Measurements from ENCODE around the gene C12orf76.
"Not testable (repeated sequence)": the region's sequence is repeated elsewhere in the genome, so short reads cannot be mapped to it uniquely, and the experiment has no call there.

C12orf76 gene

DNA sequence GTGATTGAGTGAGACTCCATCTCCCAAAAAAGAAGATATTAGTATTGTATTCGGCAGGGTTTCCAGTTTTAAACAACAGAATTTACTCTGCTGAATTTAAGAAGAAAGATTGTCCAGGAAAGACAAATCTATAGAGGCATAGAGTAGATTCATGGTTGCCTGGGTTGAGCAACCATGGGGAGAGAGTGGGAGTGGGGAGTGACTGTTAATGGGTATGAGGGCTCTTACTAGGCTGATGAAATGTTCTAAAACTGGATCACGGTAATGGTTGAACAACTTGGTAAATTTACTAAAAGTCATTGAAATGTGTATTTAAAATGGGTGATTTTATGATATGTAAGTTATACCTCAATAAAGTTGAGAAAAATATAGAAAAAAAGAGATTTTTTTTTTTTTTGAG, 13.9 kb upstream of the C12orf76 start:
- no peak for DNase-seq (ENCODE audit: low spot score)

DNA sequence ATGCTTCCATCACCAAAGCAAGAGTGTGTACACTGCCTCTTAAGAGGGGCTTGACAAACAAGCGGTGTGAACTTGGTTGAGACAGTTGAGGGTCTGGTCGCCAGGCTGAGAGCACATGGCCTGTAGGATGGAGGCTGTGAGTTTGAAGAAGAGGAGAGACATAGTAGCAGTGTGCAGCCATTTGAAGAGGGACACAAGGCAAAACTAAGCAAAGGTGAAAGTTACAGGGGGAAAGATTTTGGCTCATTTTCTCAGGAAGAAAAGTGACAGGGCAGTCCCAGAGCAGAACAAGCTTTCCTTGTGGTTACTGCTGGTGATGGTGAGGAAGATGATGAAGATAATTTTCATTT, 11.3 kb upstream of the C12orf76 start:
- no peak for DNase-seq (ENCODE audit: low spot score)

DNA sequence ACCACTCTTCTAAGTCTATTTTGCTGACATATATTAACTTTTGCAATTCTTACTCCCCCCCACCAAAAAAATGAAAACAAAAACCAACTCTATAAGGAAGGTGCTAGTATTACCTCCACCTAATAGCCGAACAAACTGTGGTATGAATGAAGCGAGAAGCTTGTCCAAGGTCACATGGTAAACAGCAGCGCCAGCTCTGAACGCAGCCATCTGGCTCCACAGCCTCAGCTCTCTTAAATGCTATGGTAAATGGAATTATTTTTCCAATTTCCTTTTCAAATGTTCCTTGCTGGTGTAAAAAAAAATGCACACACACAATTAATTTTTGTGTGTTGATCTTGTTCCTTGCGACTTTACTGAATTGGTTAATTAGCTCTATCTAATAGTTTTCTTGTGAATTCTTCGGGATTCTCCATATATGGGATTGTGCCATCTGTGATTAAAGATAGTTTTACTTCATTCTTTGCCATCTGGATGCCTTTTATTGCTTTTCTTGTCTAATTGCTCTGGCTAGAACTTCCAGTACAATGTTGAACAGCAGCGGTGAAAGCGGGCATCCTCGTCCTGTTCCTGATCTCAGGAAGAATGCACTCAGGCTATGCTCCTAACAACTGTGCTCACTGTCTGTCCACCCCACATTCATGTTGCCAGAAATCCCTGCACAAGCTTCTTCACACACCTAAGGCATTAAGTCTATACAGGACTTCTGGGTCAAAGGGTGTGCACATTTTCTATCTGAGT, 10.7 kb upstream of the C12orf76 start:
- no peak for DNase-seq (ENCODE audit: low spot score)

DNA sequence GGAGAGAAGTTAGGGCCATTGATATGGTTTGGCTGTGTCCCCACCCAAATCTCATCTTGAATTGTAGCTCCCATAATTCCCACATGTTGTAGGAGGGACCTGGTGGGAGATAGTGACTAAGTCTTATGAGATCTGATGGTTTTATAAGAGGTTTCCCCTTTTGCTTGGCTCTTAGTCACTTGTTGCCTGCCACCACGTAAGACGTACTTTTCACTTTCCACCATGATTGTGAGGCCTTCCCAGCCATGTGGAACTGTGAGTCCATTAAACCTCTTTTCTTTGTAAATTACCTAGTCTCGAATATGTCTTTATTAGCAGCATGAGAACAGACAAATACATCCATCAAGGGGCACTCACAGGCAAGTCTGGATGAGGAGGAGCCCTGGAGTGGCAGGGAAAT, 8.3 kb upstream of the C12orf76 start:
- not testable (repeated sequence) for DNase-seq (ENCODE audit: low spot score)

DNA sequence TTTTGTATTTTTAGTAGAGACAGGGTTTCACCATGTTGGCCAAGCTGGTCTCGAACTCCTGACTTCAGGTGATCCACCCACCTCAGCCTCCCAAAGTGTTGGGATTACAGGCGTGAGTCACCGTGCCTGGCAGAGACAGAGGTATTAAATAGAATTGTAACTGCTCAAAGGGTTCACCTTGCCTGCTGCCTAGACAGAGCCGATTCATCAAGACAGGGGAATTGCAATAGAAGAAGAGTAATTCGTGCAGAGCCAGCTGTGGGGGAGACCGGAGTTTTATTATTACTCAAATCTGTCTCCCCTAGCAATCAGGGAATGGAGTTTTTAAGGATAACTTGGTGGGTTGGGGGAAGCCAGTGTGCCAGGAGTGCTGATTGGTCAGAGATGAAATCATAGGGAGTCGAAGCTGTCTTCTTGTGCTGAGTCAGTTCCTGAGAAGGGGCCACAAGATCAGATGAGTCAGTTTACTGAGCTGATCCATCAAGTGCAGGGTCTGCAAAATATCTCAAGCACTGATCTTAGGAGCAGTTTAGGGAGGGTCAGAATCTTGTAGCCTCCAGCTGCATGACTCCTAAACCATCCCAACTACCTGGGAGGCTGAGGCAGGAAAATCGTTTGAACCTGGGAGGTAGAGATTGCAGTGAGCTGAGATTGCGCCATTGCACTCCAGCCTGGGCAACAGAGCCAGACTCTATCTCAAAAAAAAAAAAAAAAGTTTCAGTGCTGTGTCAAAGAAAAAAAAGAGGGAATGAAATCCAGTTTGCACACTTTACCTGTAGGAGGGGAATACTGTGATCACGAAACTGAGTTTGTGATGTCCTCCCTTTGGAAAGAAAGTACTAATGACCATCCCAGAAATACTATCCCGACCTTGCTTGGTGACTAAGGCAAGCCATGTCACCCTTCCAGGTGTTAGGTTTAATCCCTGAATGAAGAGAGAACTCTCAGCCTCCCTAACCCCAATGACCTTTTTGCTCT, 7.3 kb upstream of the C12orf76 start:
- DNase-seq (ENCODE audit: low spot score), result not testable (repeated sequence)

DNA sequence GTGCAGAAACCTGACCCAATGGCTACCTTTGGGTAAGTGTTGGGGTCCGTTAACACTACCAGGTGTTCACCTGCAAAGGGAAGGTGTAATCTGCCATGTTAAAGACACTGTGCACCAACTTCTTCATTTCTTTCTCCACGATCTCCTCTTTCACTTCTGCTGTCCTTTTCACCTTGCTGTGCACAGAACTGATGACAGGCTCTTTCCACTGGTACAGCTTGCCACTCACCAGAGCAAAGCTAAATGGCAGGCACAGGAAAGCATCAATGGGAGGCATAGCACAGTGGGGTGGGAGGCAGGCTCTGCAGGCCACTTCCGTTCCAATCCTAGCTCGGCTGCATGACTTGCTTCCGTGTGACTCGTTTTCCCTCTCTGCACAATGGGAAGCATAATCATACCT, 2.6 kb upstream of the C12orf76 start:
- no peak for DNase-seq (ENCODE audit: low spot score)

DNA sequence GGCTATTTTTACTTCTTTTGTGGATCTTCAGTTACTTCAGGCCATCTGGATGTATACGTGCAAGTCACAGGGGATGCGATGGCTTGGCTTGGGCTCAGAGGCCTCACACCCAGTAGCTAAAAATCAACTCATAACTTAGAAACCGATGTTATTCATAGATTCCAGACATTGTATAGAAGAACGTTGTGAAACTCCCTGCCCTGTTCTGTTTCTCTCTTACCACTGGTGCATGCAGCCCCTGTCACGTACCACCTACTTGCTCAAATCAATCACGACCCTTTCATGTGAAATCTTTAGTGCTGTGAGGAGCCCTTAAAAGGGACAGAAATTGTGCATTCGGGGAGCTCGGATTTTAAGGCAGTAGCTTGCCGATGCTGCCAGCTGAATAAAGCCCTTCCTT, 1.3 kb upstream of the C12orf76 start:
- not testable (repeated sequence) for DNase-seq (ENCODE audit: low spot score)

DNA sequence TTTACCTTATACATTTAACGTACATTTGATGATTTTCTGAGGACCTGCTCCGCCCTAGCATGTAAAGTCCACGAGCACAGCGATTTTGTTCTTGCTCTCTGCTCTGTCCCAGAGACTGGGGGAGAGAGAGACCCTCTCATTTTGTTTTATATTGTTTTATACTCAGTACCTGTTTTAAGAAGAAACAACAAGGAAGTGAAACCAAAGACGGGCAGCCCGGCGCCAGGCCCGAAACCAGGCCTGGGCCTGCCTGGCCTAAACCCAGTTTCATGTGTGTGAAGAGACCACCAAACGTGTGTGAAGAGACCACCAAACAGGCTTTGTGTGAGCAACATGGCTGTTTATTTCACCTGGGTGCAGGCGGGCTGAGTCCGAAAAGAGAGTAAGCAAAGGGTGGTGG, 712 bp upstream of the C12orf76 start:
- DNase-seq (ENCODE audit: low spot score), result not testable (repeated sequence)

DNA sequence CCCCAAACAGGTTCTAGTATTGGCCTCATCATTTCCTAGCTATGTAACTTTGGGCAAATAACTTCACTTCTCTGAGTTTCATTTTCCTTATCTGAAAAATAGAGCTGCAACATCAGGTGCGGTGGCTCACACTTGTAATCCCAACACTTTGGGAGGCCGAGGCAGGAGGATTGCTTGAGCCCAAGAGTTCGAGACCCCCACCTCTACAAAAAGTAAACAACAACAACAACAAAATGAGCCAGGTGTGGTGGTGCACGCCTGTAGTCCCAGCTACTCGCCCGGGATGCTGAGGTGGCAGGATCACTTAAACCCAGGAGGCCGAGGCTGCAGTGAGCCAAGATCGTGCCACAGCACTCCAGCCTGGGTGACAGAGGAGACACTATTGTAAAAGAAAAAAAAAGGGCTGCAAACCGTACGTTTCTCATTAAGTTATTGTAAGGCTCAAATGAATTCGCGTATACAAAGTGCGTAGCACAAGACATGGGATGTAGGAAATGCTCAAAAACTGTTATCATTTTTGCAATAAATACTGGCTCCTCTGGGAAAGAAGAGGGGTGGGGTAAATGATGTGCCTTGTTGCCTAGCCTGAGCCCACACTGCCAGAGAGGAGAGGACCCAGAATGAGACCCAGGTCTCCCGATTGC, 903 bp downstream of the C12orf76 start:
- no peak for DNase-seq (ENCODE audit: low spot score)

DNA sequence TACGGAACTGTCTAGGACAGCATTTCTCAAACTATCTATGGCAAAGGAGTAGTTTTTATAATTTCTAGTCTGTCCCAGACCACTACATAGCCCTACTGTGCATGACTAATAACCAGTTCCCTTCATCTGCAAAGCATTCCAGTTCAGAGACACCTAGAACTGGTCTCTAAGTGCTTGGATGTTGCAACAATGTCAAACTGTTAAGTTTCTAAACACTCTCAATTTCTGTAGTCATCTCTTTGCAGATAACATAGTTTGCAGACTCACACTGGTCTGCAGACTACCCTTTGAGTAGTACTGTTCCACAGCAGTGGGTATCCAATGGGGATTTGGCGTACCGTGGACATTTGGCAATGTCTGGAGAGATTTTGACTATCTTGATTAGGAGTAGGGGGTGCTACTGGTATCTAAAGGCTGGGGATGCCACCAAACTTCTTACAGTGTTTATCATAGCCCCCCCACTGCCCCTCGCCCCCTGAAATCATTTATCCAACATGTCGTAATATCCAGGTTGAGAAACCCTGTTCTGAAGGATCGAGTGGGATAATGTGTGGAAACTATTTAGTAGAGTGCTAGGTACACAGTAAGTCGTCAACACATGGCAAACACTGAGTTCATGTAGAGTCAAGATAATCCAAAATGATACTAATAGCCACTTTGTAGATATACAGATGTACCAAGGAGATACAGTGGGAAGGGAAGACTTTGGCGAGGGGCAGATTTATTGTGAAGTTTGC, 1.7 kb downstream of the C12orf76 start:
- no peak for DNase-seq (ENCODE audit: low spot score)

DNA sequence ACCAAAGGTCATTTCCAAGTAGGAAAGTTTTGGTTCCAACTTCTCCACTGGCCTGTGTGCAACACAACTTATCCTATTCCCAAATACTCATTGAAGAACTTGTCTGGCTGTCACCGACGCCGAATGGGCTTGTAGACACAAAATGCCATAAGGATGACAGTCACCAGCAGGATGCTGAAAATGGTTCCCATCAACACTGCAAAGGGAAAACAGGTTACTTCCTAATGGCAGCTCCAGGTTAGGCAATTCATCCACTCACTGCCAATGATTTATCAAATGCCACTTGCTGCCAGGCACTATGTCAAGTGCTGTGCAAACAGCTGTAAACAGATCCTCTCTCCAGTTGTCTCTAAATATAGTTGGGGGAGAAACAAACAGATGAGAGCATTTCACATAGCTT, 6.1 kb downstream of the C12orf76 start:
- no peak for DNase-seq (ENCODE audit: low spot score)

DNA sequence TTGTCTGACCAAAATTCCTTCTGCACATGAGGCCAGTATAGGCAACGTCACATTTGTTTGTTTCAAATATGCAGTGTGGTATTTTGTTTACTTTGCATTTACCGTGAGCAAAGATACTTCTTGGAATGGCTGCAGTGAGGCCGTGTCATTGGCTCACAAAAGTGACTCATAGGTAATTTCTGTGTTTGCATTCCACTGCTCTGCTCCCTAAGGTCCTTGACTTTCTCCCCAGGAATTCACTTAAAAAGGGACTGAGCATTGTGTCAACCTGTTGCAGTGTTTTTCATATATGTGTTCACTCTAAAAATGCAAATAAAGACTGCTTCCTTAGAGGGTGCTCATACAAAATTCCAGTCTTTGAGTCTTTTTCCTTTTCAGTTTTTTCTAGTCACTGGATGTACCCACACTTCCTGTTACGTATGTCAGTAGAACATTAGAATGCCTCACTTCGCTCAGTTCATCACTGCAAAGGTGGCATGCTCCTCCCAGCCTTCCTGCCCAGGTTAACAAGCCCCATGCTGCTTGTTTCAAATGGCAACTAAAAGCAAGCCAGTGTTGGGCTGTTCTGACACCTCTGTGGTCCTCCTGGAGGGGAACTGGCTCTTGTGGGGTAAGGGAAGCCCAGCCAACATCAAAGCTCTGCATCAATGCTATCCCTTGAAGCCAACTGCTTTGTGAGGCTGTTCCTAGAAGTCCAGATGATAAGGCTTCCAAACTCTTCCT, 9.1 kb downstream of the C12orf76 start:
- DNase-seq (ENCODE audit: low spot score), result peak; percentile 20

DNA sequence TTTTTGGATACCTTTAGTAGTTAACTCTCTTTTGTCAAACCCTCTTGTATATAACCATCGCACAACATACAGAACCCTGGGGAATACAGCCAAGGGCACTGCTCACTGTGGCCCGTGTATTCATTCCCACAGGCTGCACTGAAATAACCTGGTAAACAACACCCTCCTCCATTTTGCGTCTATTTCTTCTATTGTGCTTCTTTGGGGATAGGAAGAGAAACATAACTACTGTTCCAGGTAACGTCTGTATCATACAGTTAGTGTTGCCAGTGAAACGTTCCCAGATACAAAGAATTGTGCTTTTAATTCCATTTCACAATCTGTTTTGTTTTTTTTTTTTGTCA, 9.6 kb downstream of the C12orf76 start:
- no peak for DNase-seq (ENCODE audit: low spot score)

DNA sequence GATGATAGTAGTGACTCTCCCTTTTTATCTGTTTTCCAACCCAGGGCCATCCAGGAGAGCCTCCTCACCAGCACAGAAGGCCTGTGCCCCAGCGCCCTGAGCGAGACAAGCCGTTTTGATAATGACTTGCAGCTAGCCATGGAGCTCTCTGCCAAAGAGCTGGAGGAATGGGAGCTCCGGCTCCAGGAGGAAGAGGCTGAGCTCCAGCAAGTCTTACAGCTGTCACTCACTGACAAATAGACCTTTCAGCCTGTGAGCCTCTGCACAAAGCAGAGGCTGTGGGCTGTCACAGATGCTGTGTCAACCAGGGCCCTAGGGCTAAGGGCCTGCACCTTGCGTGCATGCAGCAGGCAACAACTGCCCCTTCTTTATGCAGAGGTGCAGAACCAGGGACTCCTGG, 11.0 kb downstream of the C12orf76 start:
- DNase-seq (ENCODE audit: low spot score), result no peak

DNA sequence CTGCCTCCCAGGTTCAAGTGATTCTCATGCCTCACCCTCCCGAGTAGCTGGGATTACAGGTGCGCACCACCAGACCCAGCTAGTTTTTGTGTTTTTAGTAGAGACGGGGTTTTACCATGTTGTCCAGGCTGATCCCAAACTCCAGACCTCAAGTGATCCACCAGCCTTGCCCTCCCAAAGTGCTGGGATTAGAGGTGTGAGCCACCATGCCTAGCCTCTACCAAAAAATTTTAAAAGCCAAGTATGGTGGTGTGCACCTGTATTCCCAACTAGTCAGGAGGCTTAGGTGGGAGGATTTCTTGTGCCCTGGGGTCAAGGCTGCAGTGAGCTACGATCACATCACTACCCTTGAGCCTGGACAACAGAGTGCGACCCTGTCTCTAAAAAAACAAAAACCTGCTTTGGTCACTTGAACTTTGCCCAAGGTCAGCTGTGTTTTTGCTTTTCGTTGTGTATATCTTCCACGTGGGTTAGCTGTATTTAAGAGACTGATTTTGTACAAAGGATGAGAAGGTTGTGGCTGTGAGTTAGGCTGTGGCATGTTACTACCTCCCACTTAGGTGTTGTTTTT, 12.7 kb downstream of the C12orf76 start:
- no peak for DNase-seq (ENCODE audit: low spot score)

DNA sequence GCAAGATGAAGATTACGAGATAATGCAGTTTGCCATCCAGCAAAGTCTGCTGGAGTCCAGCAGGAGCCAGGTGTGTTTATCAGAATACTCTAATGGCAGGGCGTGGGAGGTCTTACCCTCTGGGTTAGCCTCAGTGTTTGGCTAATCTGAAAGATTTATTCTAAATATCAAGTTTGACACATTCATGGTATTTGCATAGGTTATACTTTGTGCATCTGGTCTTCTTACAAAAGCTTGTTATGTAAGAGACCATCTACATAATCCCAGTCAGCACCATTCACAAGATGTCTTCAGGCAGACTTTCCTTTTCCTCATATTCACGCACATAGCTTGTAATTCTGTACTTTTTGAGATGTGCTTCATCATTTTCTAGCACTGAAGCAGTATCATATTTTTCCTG, 14.4 kb downstream of the C12orf76 start:
- DNase-seq (ENCODE audit: low spot score), result no peak

DNA sequence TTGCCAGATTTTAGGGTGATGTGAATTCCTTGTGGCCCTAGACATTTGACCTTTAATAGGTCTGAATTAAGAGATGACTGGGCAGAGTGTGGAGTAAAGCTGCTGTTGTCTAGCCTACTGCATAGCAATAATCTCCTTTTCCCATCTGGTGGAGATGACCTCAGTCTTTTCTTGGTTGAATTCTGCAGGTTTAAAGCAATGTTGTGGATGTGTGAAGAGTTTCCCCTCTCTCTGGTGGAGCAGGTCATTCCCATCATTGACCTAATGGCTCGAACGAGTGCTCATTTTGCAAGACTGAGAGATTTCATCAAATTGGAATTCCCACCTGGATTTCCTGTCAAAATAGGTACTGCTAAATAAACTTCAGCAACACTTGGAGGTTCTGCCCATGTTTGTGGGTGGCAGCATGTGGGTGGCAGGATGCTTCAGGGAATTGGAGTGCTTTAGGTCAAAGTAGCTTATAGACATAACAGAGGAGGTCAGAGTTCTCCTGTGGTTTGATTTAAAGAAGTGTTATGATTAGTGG, 19.0 kb downstream of the C12orf76 start:
- no peak for DNase-seq (ENCODE audit: low spot score)

DNA sequence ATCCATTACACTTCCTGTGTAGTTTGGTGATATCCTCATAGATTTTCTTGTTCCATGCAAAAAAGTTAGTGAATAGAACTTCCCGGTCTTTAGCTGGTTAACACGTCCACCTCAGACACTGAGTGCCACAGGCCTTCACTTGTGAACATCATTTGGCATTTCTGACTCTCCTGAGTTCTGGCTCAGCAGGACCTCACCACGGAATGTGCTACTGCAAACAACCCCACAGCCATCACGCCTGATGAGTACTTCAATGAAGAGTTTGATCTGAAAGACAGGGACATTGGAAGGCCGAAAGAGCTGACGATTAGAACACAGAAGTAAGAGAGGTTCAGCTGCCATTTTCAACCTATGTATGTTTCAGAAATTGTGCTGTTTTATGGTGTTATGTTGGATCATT, 20.0 kb downstream of the C12orf76 start:
- DNase-seq (ENCODE audit: low spot score), result no peak

DNA sequence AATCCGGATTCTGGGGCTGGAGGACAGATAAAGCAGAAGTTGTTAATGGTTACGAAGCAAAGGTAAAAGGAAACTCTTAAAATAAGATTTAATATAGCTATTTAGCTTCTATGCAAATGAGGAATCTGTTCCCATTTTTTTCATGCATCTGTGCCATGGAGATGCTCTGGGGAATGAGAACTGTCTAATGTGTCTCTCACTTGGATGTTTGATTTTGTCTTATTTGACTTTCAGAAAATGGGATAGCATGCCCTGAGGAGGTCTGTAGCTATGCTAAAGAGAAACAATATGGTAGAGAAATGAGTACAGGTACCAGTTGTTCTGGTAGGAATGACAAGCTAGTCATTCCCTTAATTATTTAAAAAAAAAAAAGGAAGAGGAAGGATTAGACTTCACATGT, 24.3 kb downstream of the C12orf76 start:
- DNase-seq (ENCODE audit: low spot score), result no peak

DNA sequence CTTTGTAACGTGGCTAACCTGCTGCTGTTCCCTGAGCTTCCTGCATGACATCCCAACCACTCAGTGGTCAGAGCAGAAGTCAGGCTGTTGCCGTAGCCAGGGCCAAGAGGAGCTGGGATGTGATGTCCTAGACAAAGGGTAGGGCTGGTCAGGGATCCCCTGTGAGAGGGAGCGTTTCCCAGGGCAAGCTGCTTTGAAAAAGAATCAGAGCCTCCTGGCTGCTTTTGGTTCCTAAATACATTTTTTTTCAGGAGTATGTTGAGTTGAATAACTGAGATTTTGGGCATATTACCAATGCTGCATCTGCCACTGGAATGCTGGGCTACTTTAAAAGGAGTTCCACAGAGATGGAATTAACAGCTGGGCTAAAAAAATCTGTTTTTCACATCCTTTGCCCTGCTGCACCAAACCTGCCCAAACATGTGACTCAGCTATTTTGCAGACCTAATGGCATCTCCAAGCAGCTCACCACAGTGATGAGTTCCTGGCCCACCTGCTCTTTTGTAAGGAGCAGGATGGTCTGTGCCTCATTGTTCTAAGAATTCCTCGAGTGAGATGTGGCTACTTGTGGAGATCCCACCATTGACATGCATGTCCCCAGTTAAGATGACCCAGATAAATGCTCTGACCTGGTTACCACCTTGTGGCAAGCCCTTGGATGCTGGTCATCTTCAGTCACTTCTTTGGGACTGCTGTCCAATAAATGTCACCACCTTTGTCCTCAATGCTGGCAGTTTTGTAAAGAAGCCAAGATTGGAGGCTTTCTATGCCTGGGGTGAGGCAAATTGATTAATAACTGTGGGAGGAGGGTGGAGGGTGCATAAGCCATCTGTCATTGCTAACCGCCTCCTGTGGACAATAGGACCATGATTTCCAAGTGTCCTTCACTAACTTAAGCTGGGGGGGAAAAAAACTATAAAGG, 25.0 kb downstream of the C12orf76 start:
- no peak for DNase-seq (ENCODE audit: low spot score)

All from COLO829 (cell line).